Lower leg skin (tissue), 4 donors: ENCODE results near the gene CNPY1. TPM values are rescaled to one million over a fixed set of nuclear protein-coding genes. Genes with fewer than 3 reads are reported as not detected.

ENCODE experiments used
- DNase-seq, 2 donors: peaks; one replicate each; pipeline ENCODE4 v3.0.0-alpha.2; 2019; ENCODE audit warnings: low spot score in 2 of 2
- H3K4me3 ChIP-seq: fragments of 200-600 bp; sonication (generic); 2 replicates; pipeline ENCODE4 v1.5.1; 2017; ENCODE audit warnings: mild to moderate bottlenecking, low read depth; ENCODE audit not compliant: poor library complexity, severe bottlenecking
- POLR2A ChIP-seq, 2 donors: fragments of 450-650 bp; IDR thresholded peaks; one replicate each; pipeline ENCODE4 v1.6.1; 2016 to 2017; ENCODE audit warnings: antibody characterized with exemption in 2 of 2, mild to moderate bottlenecking in 1 of 2, moderate library complexity in 1 of 2
- WGBS, 2 donors: methylation state at CpG; one replicate each; pipeline ENCODE4 v1.1.5; 2018; 5-methylcytosine and 5-hydroxymethylcytosine counted together
- intact Hi-C: fragments of 100-400 bp; cut with DNase I; formaldehyde crosslinking; loops from one replicate; pipeline ENCODE4 v1.15.0; 2023; ENCODE audit warnings: low total_unique reads
- total RNA-seq, 4 donors: library from RNA; depleted of rRNA; stranded (reverse); fragments of >200 nt; gene quantifications; one replicate each; pipeline ENCODE4 v1.1.0, GENCODE V29; 2016
- TF ChIP-seq, protein P1 (sequence below), 3 donors: fragments of 450-650 bp; IDR thresholded peaks; one replicate each; pipeline ENCODE4 v1.5.1; 2016; ENCODE audit warnings: antibody characterized with exemption in 3 of 3, mild to moderate bottlenecking in 3 of 3, moderate library complexity in 2 of 3

The CNPY1 gene
- total RNA-seq, 4 donors from 2014 or later: not detected

DNA sequence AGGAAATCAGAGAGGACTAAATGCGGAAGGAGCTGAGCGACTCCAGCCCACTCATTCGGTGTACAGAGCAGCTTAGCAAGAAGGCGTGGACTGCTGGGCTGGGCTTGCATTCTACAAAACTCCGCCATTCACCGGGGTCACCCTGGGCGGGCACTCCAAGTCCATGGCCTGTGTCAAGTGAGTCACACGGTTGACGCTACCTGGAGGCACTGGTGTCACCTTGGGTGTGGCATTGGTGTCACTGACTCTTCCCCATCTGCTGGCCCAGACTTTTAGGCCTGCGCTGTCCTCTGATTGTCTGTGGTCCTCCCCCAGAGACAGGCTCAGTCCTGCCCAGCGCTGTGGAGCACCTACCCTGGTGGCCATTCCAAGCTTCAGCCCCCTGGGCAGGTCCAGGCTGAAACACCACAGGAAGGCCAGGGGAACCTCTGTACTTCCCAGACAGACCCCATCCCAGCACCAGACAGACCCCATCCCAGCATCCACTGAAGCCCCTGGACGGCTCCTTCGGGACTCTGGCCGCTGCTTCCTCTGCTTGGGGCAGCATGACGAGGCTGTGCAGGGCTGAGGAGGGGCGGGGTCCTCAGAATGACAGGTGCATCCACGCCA is 30.6 kb upstream of the CNPY1 start:
- intact Hi-C loops: no loop called here
- H3K4me3 ChIP-seq: no peak overlapping the region
- TF ChIP-seq POLR2A (IDR thresholded peaks at IDR 0.05): no peak
- no peak for DNase-seq
- WGBS, 2 donors: 73 to 77% methylated on average over 17 of the region's 17 CpGs

DNA sequence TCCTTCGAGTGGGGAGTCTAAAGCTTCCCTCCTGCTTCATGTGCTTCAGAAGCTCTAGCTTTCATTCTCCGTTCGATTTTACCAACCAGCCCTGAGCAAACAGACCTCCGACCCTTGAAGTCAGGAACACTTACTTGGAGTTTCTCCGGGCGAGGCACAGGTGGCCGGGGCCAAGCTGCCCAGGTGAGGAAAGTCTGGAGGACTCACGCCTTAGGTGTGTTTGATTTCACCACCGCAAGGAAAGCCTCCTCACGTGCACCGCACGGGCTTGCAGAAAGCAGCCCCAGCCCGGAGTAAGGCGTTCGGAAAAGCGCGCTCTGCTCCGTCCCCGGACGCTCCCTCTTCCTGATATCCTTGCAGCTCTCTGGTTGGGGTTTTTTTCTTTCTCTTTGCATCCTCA is 30.1 kb upstream of the CNPY1 start:
- no peak overlapping the region for H3K4me3 ChIP-seq
- DNase-seq: no peak
- TF ChIP-seq, protein P1, sequence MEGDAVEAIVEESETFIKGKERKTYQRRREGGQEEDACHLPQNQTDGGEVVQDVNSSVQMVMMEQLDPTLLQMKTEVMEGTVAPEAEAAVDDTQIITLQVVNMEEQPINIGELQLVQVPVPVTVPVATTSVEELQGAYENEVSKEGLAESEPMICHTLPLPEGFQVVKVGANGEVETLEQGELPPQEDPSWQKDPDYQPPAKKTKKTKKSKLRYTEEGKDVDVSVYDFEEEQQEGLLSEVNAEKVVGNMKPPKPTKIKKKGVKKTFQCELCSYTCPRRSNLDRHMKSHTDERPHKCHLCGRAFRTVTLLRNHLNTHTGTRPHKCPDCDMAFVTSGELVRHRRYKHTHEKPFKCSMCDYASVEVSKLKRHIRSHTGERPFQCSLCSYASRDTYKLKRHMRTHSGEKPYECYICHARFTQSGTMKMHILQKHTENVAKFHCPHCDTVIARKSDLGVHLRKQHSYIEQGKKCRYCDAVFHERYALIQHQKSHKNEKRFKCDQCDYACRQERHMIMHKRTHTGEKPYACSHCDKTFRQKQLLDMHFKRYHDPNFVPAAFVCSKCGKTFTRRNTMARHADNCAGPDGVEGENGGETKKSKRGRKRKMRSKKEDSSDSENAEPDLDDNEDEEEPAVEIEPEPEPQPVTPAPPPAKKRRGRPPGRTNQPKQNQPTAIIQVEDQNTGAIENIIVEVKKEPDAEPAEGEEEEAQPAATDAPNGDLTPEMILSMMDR (IDR thresholded peaks at IDR 0.05): no peak
- TF ChIP-seq POLR2A (IDR thresholded peaks at IDR 0.05): no peak
- WGBS, 2 donors: 57 to 59% methylated on average over 20 of the region's 20 CpGs
- intact Hi-C loops: no loop called here

DNA sequence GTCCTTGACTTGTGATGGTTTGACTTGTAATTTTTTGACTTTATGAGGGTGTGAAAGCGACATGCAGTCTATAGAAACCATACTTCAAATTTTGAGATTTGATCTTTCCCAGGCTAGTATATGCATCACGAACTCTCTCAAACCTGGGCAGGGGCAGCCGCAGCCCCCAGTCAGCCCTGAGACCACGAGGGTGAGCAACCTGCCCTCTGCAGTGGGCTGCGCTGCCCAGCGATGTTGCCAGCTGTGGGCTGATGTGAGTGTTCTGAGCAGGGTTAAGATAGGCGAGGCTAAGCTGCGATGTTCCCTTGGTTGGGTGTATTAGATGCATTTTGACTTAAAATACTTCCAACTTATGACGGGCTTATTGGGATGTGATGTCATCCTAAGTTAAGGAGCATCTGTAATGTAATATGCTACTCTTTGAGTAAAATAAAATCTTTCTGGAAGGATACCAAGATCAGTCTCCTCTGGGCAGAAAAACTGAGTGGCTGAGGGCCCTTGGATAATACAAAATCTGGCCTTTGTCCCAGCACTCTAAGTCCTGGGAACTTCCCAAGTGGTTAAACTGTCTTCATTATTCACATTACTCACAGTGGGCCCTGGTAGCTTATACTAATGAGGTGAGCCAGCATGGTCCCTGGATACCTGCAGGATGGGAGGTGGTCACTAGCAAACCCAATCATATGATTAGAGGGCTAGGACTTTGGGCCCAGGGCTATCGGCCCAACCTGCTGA is 28.4 kb upstream of the CNPY1 start:
- no peak for TF ChIP-seq POLR2A (IDR thresholded peaks at IDR 0.05)
- TF ChIP-seq, protein P1 (IDR thresholded peaks at IDR 0.05): no peak
- intact Hi-C loops: no loop called here
- WGBS, 2 donors: 80 to 85% methylated on average over 10 of the region's 10 CpGs
- no peak for DNase-seq
- H3K4me3 ChIP-seq: no peak overlapping the region

DNA sequence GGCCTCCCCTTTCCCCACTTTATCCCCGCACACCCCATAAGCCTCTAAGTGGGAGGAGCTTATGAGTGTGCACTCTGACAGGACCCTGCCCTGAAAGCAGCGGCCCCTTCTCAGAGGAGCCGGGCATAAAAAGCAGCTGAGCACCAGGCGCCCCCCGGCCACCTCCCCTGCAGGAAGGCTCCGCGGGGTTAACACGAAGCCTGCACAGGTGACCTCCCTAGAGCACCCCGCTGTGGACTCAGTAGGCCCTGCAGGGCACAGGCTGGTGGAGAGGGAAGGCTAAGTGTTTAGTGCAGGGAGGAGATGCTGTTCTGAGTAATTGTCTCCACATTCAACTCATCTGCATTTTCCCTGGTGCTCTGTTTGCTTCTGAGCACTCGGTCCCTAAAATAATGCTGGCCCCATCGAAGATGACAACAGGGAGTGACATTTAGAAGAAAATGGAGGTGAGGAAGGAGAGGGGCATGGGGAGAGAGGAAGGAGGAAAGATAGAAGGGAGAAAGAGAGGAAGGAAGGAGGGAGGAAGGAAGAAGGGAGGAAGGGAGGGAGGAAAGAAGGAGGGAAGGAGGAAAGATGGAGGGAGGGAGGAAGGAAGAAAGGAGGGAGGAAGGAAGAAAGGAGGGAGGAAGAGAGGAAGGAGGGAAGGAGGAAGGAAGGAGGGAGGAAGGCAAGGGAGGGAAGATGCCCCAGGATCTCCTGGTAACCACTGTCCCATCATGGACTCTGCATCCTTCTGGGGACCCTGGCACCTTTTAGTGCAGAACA is 25.4 kb upstream of the CNPY1 start:
- H3K4me3 ChIP-seq: no peak overlapping the region
- 50 to 51% methylated on average over 11 of the region's 11 CpGs for WGBS, 2 donors
- DNase-seq: no peak
- intact Hi-C loops: no loop called here
- TF ChIP-seq POLR2A (IDR thresholded peaks at IDR 0.05): no peak
- TF ChIP-seq, protein P1 (IDR thresholded peaks at IDR 0.05): no peak

DNA sequence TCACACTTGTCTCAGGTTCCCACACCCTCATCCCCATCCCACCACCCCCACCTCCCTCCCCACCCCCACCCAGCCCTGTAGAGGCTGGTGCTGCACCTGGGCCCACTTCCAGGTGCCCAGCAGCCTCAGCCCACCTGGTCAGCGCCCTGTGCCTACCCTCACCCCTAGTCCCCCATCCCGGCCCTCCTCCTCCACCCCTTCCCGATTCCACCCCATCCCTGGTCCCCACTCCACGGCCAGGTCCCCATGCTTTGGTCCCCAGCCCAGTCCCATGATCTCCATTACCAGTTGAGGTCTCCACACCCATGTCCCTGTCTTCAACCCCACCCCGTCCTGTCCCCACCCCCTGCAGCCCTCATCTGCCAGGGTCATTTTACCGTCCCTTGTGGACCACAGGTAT is 24.6 kb upstream of the CNPY1 start:
- no peak overlapping the region for H3K4me3 ChIP-seq
- TF ChIP-seq POLR2A (IDR thresholded peaks at IDR 0.05): no peak
- TF ChIP-seq, protein P1 (IDR thresholded peaks at IDR 0.05): no peak
- intact Hi-C loops: no loop called here
- DNase-seq: no peak
- 82 to 88% methylated on average over 6 of the region's 6 CpGs for WGBS, 2 donors
